Activated CD4-positive, CD25-positive, alpha-beta regulatory T cell treated with anti-CD3 and anti-CD28 coated beads, Interleukin-2, amount 50 U/mL, for 24 hours (primary cell): ENCODE measurements around the gene ANK3.

Experiments used
- ATAC-seq, 2 donors: fragments of 150-1000 bp; cut with Tn5 transposase; one replicate each; pipeline ENCODE4 v1.10.0; 2021; ENCODE audit warnings: mild to moderate bottlenecking in 1 of 2, moderate library complexity in 1 of 2

Gene ANK3

GRCh38 chr10:60376221-60377041, 13.2 kb downstream of the ANK3 start:
- no peak for ATAC-seq

GRCh38 chr10:60375293-60376004, 14.2 kb downstream of the ANK3 start:
- no peak for ATAC-seq

DNA sequence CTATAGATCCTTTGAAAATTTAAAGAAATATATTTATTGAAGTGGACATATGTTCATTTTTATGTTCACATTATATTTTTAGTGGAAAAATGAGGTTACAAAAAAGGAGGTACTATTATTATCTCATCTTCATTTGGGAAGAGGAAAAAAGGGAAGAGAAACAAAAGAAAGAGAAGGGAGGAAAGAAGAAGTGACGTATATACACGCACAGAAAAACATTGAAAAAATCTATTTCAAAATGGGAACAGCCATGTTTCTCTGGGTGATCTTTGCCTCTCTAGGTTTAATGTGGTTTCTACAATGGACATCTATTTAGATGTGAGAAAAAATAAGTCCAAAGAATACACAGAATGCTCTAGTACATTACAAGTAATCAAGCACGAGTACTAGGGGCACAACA, 14.8 kb downstream of the ANK3 start:
- no peak for ATAC-seq

- ATAC-seq, result no peak
Measured at GRCh38 chr10:60372436-60372835, 17.2 kb downstream of the ANK3 start.

- ATAC-seq, result no peak
Measured at GRCh38 chr10:60369547-60369930, 20.1 kb downstream of the ANK3 start.

GRCh38 chr10:60368875-60369546, 20.7 kb downstream of the ANK3 start:
- no peak for ATAC-seq

- no peak for ATAC-seq
Measured at GRCh38 chr10:60367901-60368300, 21.8 kb downstream of the ANK3 start.

DNA sequence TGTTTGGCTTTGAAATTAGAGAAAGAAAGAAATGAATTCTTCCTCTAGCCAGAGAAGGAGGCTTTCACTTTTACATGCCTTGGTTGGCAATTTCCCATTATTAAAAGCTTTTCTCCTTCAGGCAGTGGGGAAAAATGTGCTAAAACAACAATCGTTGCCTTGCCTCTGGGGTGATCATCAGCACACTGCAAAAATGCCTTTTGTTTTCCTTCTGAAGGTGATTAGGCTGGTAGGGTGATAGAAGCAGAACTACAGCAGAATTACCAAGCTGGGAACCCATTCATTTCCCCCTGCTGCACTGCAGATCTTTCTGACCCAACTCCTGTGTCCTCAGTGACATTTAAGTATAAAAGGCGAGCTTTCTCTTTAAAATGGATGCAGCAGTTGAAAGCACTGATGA, 22.2 kb downstream of the ANK3 start:
- ATAC-seq, result no peak

GRCh38 chr10:60367024-60367423, 22.7 kb downstream of the ANK3 start:
- no peak for ATAC-seq

- ATAC-seq, result no peak
Measured at GRCh38 chr10:60363187-60363586, 26.5 kb downstream of the ANK3 start.

DNA sequence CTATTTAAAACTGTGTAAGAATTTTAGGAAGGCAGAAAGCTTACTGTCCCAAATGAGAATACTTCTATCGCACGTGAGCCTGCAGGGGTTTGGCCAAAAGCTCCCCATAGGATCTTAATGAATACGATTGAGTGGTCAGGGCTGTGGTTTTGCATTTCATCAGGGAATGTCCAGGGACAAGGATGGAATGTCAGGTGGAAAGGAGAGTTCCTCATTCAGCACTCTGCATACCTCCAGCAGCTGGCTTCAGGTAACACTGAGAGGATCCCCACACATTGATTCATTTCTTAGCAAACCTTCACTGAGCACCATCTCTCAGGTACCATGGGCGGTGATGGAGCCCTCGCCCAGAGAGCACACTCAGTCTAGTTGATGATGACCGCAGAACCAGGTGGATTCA, 27.2 kb downstream of the ANK3 start:
- no peak for ATAC-seq

DNA sequence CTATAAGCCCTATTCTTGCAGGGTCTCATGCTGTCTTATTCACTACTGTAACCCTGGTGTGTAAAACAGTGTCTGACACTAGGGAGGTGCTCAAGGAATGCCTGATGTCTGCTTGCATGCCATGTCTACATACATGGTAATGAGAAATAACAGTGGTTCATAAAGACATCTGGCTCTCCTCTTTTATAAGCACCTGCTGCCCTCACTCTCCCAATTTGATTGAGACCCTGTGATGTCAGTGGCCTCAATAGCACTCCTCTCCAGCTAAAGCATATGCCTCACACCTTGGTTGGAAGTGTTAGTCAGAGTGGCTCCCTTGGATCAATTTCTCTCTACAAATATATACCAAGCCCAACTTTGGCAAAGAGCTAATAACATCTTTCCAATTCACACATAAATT, 30.6 kb downstream of the ANK3 start:
- ATAC-seq, result no peak

- peak; percentile 25 to 44 for ATAC-seq
Measured at GRCh38 chr10:60358282-60358681, 31.4 kb downstream of the ANK3 start.

GRCh38 chr10:60353519-60354258, 36.0 kb downstream of the ANK3 start:
- ATAC-seq, result no peak

DNA sequence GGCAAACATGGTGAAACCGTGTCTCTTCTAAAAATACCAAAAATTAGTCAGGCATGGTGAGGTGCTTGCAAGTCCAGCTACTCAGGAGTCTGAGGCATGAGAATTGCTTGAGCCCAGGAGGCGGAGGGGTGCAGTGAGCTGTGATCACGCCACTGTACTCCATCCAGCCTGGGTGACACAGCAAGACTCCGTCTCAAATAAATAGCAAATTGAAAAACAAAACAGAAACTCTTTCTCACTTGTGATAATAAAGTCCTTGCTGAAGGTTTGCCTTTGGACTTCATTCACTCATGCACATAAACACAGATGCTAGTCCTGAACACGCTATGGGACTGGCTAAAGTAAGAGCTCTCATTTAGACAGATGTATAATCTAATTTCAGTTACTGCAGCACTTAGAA, 37.6 kb downstream of the ANK3 start:
- no peak for ATAC-seq

GRCh38 chr10:60351191-60351853, 38.4 kb downstream of the ANK3 start:
- ATAC-seq, result peak in 1 of 2 donors; percentile 50

GRCh38 chr10:60350400-60350799, 39.3 kb downstream of the ANK3 start:
- ATAC-seq, result no peak

GRCh38 chr10:60349426-60349825, 40.2 kb downstream of the ANK3 start:
- no peak for ATAC-seq

DNA sequence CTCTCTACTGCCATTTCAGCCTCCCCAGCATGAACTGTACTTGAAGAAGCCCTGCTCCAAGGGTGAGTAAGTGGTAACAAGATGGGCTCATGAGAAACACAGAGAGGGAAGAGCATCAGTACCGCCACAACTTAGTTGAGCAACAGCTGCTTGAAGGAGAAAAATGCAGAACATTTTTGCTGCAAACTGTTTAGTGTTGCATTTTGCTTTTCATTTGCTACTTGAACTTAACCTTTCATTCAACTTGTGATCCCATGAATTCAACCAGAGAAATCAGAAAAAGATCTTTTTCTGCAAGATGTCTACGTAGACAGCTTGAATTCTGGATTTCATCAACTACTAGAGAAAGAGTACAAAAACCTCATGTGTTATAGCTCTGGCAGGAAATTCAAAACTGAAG, 40.7 kb downstream of the ANK3 start:
- no peak for ATAC-seq

DNA sequence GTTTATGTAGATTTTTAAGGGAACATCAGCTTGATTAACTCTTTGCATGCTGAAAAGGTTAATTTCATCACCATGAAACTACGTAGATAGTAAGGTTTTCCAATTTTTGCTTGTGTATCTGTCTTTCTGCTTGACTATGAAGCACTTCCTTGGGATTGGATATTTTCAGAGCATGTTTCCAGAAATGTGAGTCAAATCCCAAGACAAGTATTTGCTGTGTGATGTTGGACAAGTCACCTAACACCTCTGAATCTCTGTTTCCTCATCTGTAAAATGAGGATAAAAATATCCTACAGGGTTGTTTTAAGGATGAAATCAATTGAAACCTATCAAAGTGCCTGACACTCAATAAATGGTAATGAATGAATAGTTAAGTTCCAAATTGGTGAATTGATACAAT, 42.4 kb downstream of the ANK3 start:
- no peak for ATAC-seq

- ATAC-seq, result no peak
Measured at GRCh38 chr10:60346661-60347060, 43.0 kb downstream of the ANK3 start.

DNA sequence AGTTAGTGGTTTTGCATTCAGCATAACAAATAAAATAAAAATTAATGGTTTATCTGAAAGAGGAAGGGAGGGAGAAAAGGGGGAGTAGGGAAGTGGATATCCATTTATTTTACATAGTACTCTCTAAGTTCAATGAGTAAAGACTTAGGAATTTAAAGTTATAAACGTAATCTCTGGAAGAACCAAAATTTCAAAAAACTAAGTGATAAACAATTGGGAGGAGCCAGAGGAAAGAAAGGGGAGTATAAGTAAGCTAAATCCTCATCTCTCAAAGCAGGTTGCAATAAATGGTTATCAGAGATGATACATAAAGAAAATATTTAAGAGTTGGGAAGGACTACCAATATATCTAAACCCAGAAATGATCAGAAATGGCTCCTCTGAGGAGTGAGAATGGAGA, 46.4 kb downstream of the ANK3 start:
- no peak for ATAC-seq

DNA sequence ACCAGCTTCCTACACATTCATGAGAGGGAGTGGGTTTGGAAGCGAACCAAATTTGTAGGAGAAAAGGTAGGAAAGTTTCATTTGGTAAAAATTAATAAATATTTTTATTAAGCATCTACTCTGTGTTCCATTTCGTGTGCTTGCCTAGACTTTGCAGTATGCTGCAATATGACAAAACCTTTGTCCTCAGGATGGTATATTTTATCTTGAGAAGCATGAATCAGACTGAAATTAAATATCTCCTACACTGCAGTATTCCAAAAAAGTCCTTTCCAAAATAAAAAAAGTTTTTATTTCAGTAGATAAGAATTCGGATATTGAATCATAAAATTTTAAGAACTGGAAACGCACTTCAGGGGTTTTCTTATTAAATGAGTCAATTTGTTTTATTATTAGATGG, 47.7 kb downstream of the ANK3 start:
- ATAC-seq, result no peak
